ENCODE measurements around the gene PROSER3.

Gene PROSER3

DNA sequence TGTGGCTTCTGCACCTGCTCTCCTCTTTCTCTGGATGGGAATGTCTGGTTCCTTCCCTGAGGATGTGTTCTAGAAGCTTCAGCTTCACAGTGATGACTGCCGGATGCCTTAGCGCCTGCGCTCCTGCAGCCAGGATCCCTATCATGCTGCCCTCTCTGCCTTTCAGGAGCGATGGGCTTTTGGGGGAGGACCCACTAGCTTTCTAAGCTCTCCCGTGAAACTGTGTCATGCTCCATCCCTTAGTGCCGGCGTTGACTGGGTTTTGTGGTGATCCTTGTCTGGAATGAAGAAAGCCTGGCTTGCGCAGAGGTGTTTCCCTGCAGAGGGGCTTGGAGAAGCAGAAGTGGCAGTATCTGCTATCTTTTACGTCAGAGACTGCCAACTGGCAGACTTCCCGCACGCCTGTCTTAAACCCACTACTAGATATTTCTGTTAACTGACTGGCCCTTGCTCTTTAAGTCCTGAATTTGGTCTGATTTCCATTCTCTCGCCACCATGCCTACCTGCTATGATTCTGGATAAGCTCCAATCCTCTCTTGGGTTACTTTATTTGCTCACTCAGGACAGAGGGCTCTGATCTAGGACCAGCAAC is 44.0 kb upstream of the PROSER3 start:
- ChIA-PET POLR2A (interaction anchor here (1.3 to 3.0 kb wide), 3 partner anchors 12 to 34 kb away, joined by 3 to 13 read pairs (median 6); partner anchors contain the start of gene LIN37), CTCF (no interaction called here)
- TF ChIP-seq SP1 (IDR thresholded peaks at IDR 0.05): no peak
- DNase-seq (ENCODE audit: extremely low spot score): no peak

DNA sequence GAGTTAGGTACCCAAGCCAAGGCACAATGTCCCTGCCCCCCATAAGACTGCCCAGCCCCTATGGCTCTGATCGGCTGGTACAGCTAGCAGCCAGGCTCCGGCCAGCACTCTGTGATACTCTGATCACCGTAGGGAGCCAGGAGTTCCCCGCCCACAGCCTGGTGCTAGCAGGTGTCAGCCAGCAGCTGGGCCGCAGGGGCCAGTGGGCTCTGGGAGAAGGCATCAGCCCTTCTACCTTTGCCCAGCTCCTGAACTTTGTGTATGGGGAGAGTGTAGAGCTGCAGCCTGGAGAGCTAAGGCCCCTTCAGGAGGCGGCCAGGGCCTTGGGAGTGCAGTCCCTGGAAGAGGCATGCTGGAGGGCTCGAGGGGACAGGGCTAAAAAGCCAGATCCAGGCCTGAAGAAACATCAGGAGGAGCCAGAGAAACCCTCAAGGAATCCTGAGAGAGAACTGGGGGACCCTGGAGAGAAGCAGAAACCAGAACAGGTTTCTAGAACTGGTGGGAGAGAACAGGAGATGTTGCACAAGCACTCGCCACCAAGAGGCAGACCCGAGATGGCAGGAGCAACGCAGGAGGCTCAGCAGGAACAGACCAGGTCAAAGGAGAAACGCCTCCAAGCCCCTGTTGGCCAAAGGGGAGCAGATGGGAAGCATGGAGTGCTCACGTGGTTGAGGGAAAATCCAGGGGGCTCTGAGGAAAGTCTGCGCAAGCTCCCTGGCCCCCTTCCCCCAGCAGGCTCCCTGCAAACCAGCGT is 43.2 kb upstream of the PROSER3 start:
- no peak for TF ChIP-seq ARNT (IDR thresholded peaks at IDR 0.05)
- peak; percentile 23 for DNase-seq (ENCODE audit: extremely low spot score)
- ChIA-PET POLR2A (interaction anchor here (1.3 to 3.0 kb wide), 3 partner anchors 12 to 33 kb away, joined by 3 to 13 read pairs (median 6); partner anchors contain the start of gene LIN37), CTCF (interaction anchor here (1.0 kb wide), 1 partner anchor 20 kb away, joined by 3 read pairs; no protein-coding TSS in a partner anchor)

DNA sequence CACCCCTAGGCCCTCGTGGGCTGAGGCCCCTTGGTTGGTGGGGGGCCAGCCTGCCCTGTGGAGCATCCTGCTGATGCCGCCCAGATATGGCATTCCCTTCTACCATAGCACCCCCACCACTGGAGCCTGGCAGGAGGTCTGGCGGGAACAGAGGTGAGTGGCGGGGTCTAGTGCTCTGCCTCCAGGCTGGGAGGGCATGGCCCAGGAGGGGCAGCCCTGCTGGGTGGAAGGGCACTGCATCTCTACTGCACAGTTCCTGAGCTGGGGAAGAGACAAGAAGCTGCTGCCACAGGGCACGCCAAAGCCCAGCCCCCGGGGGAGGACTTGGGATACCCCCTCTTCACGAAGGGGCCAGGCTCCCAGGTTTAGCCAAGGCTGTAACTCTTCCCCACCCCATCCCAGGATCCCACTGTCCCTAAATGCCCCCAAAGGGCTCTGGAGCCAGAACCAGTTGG is 42.6 kb upstream of the PROSER3 start:
- ChIA-PET POLR2A (interaction anchor here (1.0 to 3.0 kb wide), 2 partner anchors 13 to 14 kb away, joined by 3 to 13 read pairs; no protein-coding TSS in a partner anchor), CTCF (interaction anchor here (1.0 kb wide), 1 partner anchor 21 kb away, joined by 3 read pairs; no protein-coding TSS in a partner anchor)
- DNase-seq (ENCODE audit: extremely low spot score): no peak
- TF ChIP-seq CTBP1 (IDR thresholded peaks at IDR 0.05; ENCODE audit: borderline replicate concordance) (no peak), NFRKB (IDR thresholded peaks at IDR 0.05) (no peak), FOXM1 (IDR thresholded peaks at IDR 0.05; ENCODE audit: borderline replicate concordance) (no peak), TARDBP (IDR thresholded peaks at IDR 0.05) (no peak), ZNF384 (IDR thresholded peaks at IDR 0.05) (no peak), SUZ12 (IDR thresholded peaks at IDR 0.05) (no peak), ARNT (IDR thresholded peaks at IDR 0.05) (no peak), FOXA1 (IDR thresholded peaks at IDR 0.05) (no peak), LEF1 (IDR thresholded peaks at IDR 0.05; ENCODE audit: borderline replicate concordance) (no peak), L3MBTL2 (conservative IDR thresholded peaks at IDR 0.05) (no peak), HDGF (IDR thresholded peaks at IDR 0.05; ENCODE audit: borderline replicate concordance) (no peak), ELF4 (IDR thresholded peaks at IDR 0.05) (no peak), FOXK2 (IDR thresholded peaks at IDR 0.05) (no peak)
- TF ChIP-seq, protein P1, sequence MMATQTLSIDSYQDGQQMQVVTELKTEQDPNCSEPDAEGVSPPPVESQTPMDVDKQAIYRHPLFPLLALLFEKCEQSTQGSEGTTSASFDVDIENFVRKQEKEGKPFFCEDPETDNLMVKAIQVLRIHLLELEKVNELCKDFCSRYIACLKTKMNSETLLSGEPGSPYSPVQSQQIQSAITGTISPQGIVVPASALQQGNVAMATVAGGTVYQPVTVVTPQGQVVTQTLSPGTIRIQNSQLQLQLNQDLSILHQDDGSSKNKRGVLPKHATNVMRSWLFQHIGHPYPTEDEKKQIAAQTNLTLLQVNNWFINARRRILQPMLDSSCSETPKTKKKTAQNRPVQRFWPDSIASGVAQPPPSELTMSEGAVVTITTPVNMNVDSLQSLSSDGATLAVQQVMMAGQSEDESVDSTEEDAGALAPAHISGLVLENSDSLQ (IDR thresholded peaks at IDR 0.05): no peak

DNA sequence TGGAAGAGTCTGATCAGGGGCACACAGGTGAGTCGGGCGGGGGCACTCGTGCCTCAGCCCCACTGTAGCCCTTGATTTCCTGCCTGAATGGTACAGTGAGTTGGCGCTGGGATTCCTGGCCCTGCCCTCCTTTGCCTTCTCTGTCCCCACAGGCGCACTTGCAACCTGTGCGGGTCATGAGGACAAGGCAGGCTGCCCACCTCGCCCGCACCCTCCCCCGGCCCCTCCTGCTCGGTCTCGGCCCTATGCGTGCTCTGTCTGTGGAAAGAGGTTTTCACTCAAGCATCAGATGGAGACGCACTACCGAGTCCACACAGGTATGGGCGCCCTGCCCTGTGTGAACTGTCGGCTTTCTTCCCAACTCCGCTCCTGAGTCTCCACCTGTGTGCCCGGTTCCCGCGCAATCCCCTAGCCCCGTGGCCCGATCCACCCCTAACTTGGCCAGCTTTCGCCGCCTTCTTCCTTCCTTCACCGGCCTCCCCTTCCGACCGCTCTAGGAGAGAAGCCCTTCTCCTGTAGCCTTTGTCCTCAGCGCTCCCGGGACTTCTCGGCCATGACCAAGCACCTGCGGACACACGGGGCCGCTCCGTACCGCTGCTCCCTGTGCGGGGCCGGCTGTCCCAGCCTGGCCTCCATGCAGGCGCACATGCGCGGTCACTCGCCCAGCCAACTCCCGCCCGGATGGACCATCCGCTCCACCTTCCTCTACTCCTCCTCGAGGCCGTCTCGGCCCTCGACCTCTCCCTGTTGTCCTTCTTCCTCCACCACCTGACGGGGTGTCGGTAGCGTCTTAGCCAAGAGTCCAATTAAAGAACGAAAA is 41.8 kb upstream of the PROSER3 start:
- CTCF ChIA-PET: no interaction called here
- POLR2A ChIA-PET: interaction anchor here (1.0 kb wide), 1 partner anchor 15 kb away, joined by 3 read pairs; no protein-coding TSS in a partner anchor
- TF ChIP-seq L3MBTL2 (conservative IDR thresholded peaks at IDR 0.05) (peak; percentile 47; the same call in 1 of the 2 replicates), HDGF (IDR thresholded peaks at IDR 0.05; ENCODE audit: borderline replicate concordance) (no peak), SUZ12 (IDR thresholded peaks at IDR 0.05) (no peak)
- TF ChIP-seq, protein P1 (IDR thresholded peaks at IDR 0.05): no peak
- peak; percentile 30 for DNase-seq (ENCODE audit: extremely low spot score)

DNA sequence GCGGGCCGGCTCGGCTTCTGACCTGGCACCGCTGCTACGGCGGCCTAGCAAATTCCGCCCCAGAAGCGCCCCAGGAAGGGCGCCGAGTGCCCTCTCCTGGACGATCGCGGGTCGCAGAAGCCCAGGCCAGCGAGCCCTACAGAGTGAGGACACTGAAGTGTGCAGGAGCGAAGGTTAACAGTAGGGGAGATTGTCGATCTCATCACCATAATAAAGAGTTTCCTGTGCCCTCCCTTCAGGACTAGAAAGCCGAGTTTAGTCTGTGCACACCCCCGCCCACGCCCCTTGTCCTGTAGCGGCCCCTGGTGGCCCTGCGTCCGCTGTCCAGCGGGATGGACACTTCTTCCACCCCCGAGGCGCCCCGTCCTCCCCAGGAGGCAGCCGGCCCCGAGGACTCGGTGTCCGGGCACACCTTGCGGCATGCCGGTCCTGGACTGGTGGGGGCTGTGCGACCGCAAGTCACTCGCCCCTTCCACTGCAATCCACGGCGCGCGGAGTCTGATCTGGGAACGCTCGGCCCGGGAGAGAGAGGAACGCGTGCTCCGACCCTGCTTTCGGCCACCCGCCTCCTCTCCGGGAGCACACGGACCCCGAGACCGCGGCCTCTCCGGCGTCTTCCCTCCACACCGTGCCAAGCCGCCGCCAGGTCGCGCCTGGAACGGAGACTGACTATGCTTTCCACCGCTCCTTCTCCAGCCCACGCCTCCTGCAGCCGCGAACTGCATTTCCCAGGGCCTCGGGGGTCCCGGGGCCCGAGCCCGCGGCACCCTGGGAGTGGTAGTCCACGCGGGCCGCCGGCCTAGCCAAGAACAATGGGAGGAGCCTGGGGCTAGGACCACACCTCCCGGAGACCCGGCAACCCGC is 40.9 kb upstream of the PROSER3 start:
- ChIA-PET CTCF (no interaction called here), POLR2A (no interaction called here)
- DNase-seq (ENCODE audit: extremely low spot score): peak; percentile 79

More for the DNA sequence above, 40.9 kb upstream of the PROSER3 start:
- TF ChIP-seq LEF1 (IDR thresholded peaks at IDR 0.05; ENCODE audit: borderline replicate concordance): no peak
- no peak for TF ChIP-seq ARNT (IDR thresholded peaks at IDR 0.05)
- no peak for TF ChIP-seq BHLHE40 (IDR thresholded peaks at IDR 0.05; ENCODE audit: borderline replicate concordance)
- no peak for TF ChIP-seq FOXM1 (IDR thresholded peaks at IDR 0.05; ENCODE audit: borderline replicate concordance)
- peak; percentile 78 for TF ChIP-seq ELF4 (IDR thresholded peaks at IDR 0.05)
- TF ChIP-seq SP1 (IDR thresholded peaks at IDR 0.05): no peak
- no peak for TF ChIP-seq NFRKB (IDR thresholded peaks at IDR 0.05)
- no peak for TF ChIP-seq ZNF384 (IDR thresholded peaks at IDR 0.05)
- TF ChIP-seq L3MBTL2 (conservative IDR thresholded peaks at IDR 0.05): peak; percentile 28
- TF ChIP-seq FOXA1 (IDR thresholded peaks at IDR 0.05): no peak
- peak; percentile 9; the same call in 1 of the 2 replicates for TF ChIP-seq CTBP1 (IDR thresholded peaks at IDR 0.05; ENCODE audit: borderline replicate concordance)
- no peak for TF ChIP-seq TARDBP (IDR thresholded peaks at IDR 0.05)
- peak; percentile 58; the same call in 1 of the 2 replicates for TF ChIP-seq SUZ12 (IDR thresholded peaks at IDR 0.05)
- TF ChIP-seq, protein P1 (IDR thresholded peaks at IDR 0.05): no peak
- TF ChIP-seq FOXK2 (IDR thresholded peaks at IDR 0.05): no peak
- 0 out of 2 replicates have a peak, but pooled peaks have one; percentile 11 for TF ChIP-seq HDGF (IDR thresholded peaks at IDR 0.05; ENCODE audit: borderline replicate concordance)
